ENCODE data around the gene SNTN.

The SNTN gene

GRCh38 chr3:63689285-63689684 is 36.8 kb downstream of the SNTN start:
- no peak for TF ChIP-seq CTCF (IDR thresholded peaks at IDR 0.05; ENCODE audit: low read depth, low read length)

GRCh38 chr3:63693351-63693750 is 40.9 kb downstream of the SNTN start:
- no peak for TF ChIP-seq CTCF (IDR thresholded peaks at IDR 0.05; ENCODE audit: low read depth, low read length)
- DNase-seq (ENCODE audit: extremely low read depth, low read depth) = no peak

More at GRCh38 chr3:63689285-63689684, 36.8 kb downstream of the SNTN start:
- DNase-seq (ENCODE audit: extremely low read depth, low read depth) = no peak

- no peak for DNase-seq (ENCODE audit: extremely low read depth, low read depth)
- TF ChIP-seq CTCF (IDR thresholded peaks at IDR 0.05; ENCODE audit: low read depth, low read length) = no peak
Observed at GRCh38 chr3:63705092-63705645, 52.7 kb downstream of the SNTN start.

- no peak for TF ChIP-seq CTCF (IDR thresholded peaks at IDR 0.05; ENCODE audit: low read depth, low read length)
- DNase-seq (ENCODE audit: extremely low read depth, low read depth) = no peak
Observed at GRCh38 chr3:63706321-63707085, 54.0 kb downstream of the SNTN start.

- no peak for DNase-seq (ENCODE audit: extremely low read depth, low read depth)
- no peak for TF ChIP-seq CTCF (IDR thresholded peaks at IDR 0.05; ENCODE audit: low read depth, low read length)
Observed at GRCh38 chr3:63707731-63708130, 55.3 kb downstream of the SNTN start.

GRCh38 chr3:63709576-63709975 is 57.1 kb downstream of the SNTN start:
- no peak for TF ChIP-seq CTCF (IDR thresholded peaks at IDR 0.05; ENCODE audit: low read depth, low read length)
- DNase-seq (ENCODE audit: extremely low read depth, low read depth) = no peak

All from AG09319 (cell line).